TTC549 (cell line): ENCODE data around the gene EPGN.
"Not testable (repeated sequence)": the region's sequence is repeated elsewhere in the genome, so short reads cannot be mapped to it uniquely, and the experiment has no call there.

ENCODE experiments used
- FAIRE-seq: peaks from 2 replicates; lab custom pipeline; 2012; peaks lifted over from hg19 to GRCh38; lab: Jason Lieb, UNC

The EPGN gene

GRCh38 chr4:74340421-74340820 lies 32.2 kb downstream of the EPGN start:
- FAIRE-seq: not testable (repeated sequence)

GRCh38 chr4:74344031-74344430 lies 35.8 kb downstream of the EPGN start:
- no peak for FAIRE-seq

- FAIRE-seq: no peak
Observed at GRCh38 chr4:74353858-74354257, 45.6 kb downstream of the EPGN start.

- FAIRE-seq: no peak
Observed at GRCh38 chr4:74357965-74358364, 49.7 kb downstream of the EPGN start.

- FAIRE-seq: no peak
Observed at GRCh38 chr4:74361671-74362070, 53.4 kb downstream of the EPGN start.

GRCh38 chr4:74362347-74362746 lies 54.1 kb downstream of the EPGN start:
- no peak for FAIRE-seq

GRCh38 chr4:74364256-74364651 lies 56.0 kb downstream of the EPGN start:
- FAIRE-seq: no peak

- no peak for FAIRE-seq
Observed at GRCh38 chr4:74364652-74365491, 56.6 kb downstream of the EPGN start, which contains the start of gene EREG. Gene EREG, plus strand, starts transcription at chr4:74365145. Its CDS starts 164 bp downstream, at chr4:74365309.

- no peak for FAIRE-seq
Observed at GRCh38 chr4:74365761-74366160, 57.5 kb downstream of the EPGN start.
